ENCODE results near the gene GYS1. TPM values are rescaled to one million over a fixed set of nuclear protein-coding genes. Genes with fewer than 3 reads are reported as not detected.

Gene GYS1
- total RNA-seq, 1 experiment from 2014 or later = 62.7 TPM

- peak within 1 kb of the TSS; percentile 91 for H3K27ac Mint-ChIP-seq (ENCODE audit: unreplicated experiment)
- POLR2A ChIA-PET = interaction anchor here (0.6 to 1.3 kb wide), 9 partner anchors 9 to 173 kb away, joined by 3 to 12 read pairs (median 4); partner anchors contain the start of genes NUCB1 and PPP1R15A
- H3K9me3 Mint-ChIP-seq (ENCODE audit: unreplicated experiment) = no peaks in the 10 kb centered on the region
- peaks cover 8% of the 10 kb centered on the region for H3K4me1 ChIP-seq
- intact Hi-C loops (cut with micrococcal nuclease; ENCODE audit: unreplicated experiment) = loop anchor here (1.0 to 2.0 kb wide), 2 partner anchors 21 to 54 kb away; partner anchors contain the start of genes DHDH and NUCB1
- CTCF ChIA-PET = interaction anchor here (0.7 to 1.5 kb wide), 6 partner anchors 16 to 622 kb away, joined by 3 to 10 read pairs (median 4); partner anchors contain the start of genes GYS1, LIN7B and RUVBL2
- H3K36me3 Mint-ChIP-seq (ENCODE audit: insufficient read depth, unreplicated experiment) = peaks cover 44% of the 10 kb centered on the region
- no peaks in the 10 kb centered on the region for H3K27me3 Mint-ChIP-seq (ENCODE audit: insufficient read depth, unreplicated experiment)
- peak; percentile 99 for DNase-seq
- TF ChIP-seq, protein P1, sequence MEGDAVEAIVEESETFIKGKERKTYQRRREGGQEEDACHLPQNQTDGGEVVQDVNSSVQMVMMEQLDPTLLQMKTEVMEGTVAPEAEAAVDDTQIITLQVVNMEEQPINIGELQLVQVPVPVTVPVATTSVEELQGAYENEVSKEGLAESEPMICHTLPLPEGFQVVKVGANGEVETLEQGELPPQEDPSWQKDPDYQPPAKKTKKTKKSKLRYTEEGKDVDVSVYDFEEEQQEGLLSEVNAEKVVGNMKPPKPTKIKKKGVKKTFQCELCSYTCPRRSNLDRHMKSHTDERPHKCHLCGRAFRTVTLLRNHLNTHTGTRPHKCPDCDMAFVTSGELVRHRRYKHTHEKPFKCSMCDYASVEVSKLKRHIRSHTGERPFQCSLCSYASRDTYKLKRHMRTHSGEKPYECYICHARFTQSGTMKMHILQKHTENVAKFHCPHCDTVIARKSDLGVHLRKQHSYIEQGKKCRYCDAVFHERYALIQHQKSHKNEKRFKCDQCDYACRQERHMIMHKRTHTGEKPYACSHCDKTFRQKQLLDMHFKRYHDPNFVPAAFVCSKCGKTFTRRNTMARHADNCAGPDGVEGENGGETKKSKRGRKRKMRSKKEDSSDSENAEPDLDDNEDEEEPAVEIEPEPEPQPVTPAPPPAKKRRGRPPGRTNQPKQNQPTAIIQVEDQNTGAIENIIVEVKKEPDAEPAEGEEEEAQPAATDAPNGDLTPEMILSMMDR (IDR thresholded peaks at IDR 0.05; ENCODE audit: insufficient read depth in 1 of 2, low read depth in 1 of 2, low read length in 1 of 2, severe bottlenecking in 1 of 2, unreplicated experiment in 1 of 2) = peak in 1 of 2 experiments; percentile 14
- peak within 1 kb of the TSS; percentile 70 for H3K4me3 ChIP-seq (ENCODE audit: low read depth, low read length)
- no peaks in the 10 kb centered on the region for H3K9me3 ChIP-seq
- H3K4me1 Mint-ChIP-seq (ENCODE audit: low read depth, unreplicated experiment) = peaks cover 6% of the 10 kb centered on the region
- no TSS peak for BruUV-seq (replicated peaks)
- H3K36me3 ChIP-seq (ENCODE audit: control insufficient read depth, insufficient read depth, low read length) = peaks cover 2% of the 10 kb centered on the region; the same call in 1 of the 2 replicates
- H3K27me3 ChIP-seq (replicated peaks; ENCODE audit: control insufficient read depth, insufficient read depth, low read length) = no peaks in the 10 kb centered on the region
- H3K4me3 Mint-ChIP-seq (ENCODE audit: unreplicated experiment) = peak within 1 kb of the TSS; percentile 85
These were observed 38.4 kb downstream of the GYS1 start, which contains the start of gene BAX for GRCh38 chr19:48954595-48955307. Gene BAX, plus strand, starts transcription at chr19:48954875. Its CDS starts 54 bp downstream, at chr19:48954929.

GRCh38 chr19:48953990-48954594, 39.0 kb downstream of the GYS1 start:
- BruUV-seq (replicated peaks) = TSS peak; percentile 82
- ChIA-PET CTCF (interaction anchor here (0.7 to 1.5 kb wide), 6 partner anchors 17 to 621 kb away, joined by 3 to 10 read pairs (median 4); partner anchors contain the start of genes GYS1, LIN7B and RUVBL2), POLR2A (interaction anchor here (0.6 to 1.3 kb wide), 9 partner anchors 10 to 174 kb away, joined by 3 to 12 read pairs (median 4); partner anchors contain the start of genes NUCB1 and PPP1R15A)
- H3K4me1 Mint-ChIP-seq (ENCODE audit: low read depth, unreplicated experiment) = peaks cover 6% of the 10 kb centered on the region
- Histone ChIP-seq H3K4me3 (ENCODE audit: low read depth, low read length) (peak overlapping the region; percentile 70), H3K4me1 (peaks cover 8% of the 10 kb centered on the region), H3K9me3 (no peaks in the 10 kb centered on the region), H3K27me3 (replicated peaks; ENCODE audit: control insufficient read depth, insufficient read depth, low read length) (no peaks in the 10 kb centered on the region), H3K36me3 (ENCODE audit: control insufficient read depth, insufficient read depth, low read length) (peaks cover 2% of the 10 kb centered on the region; the same call in 1 of the 2 replicates)
- TF ChIP-seq, protein P1 (IDR thresholded peaks at IDR 0.05; ENCODE audit: insufficient read depth in 1 of 2, low read depth in 1 of 2, low read length in 1 of 2, severe bottlenecking in 1 of 2, unreplicated experiment in 1 of 2) = no peak
- H3K4me3 Mint-ChIP-seq (ENCODE audit: unreplicated experiment) = peak overlapping the region; percentile 85
- intact Hi-C loops (cut with micrococcal nuclease; ENCODE audit: unreplicated experiment) = loop anchor here (1.0 to 2.0 kb wide), 2 partner anchors 21 to 53 kb away; partner anchors contain the start of genes DHDH and NUCB1
- H3K9me3 Mint-ChIP-seq (ENCODE audit: unreplicated experiment) = peaks cover under 1% of the 10 kb centered on the region
- H3K36me3 Mint-ChIP-seq (ENCODE audit: insufficient read depth, unreplicated experiment) = peaks cover 42% of the 10 kb centered on the region
- peak overlapping the region; percentile 91 for H3K27ac Mint-ChIP-seq (ENCODE audit: unreplicated experiment)
- no peaks in the 10 kb centered on the region for H3K27me3 Mint-ChIP-seq (ENCODE audit: insufficient read depth, unreplicated experiment)
- no peak for DNase-seq

GRCh38 chr19:48953141-48953540, 40.0 kb downstream of the GYS1 start:
- intact Hi-C loops (cut with micrococcal nuclease; ENCODE audit: unreplicated experiment) = no loop called here
- BruUV-seq (replicated peaks) = no TSS peak
- Mint-ChIP-seq H3K4me3 (ENCODE audit: unreplicated experiment) (no peak overlapping the region), H3K27ac (ENCODE audit: unreplicated experiment) (no peak overlapping the region), H3K36me3 (ENCODE audit: insufficient read depth, unreplicated experiment) (peaks cover 39% of the 10 kb centered on the region), H3K4me1 (ENCODE audit: low read depth, unreplicated experiment) (peaks cover 6% of the 10 kb centered on the region), H3K9me3 (ENCODE audit: unreplicated experiment) (peaks cover 10% of the 10 kb centered on the region), H3K27me3 (ENCODE audit: insufficient read depth, unreplicated experiment) (no peaks in the 10 kb centered on the region)
- H3K27me3 ChIP-seq (replicated peaks; ENCODE audit: control insufficient read depth, insufficient read depth, low read length) = no peaks in the 10 kb centered on the region
- peaks cover 2% of the 10 kb centered on the region; the same call in 1 of the 2 replicates for H3K9me3 ChIP-seq
- DNase-seq = no peak
- CTCF ChIA-PET = interaction anchor here (0.7 kb wide), 1 partner anchor 20 kb away, joined by 3 read pairs; the partner anchor contains the start of gene DHDH
- peaks cover 8% of the 10 kb centered on the region for H3K4me1 ChIP-seq
- POLR2A ChIA-PET = interaction anchor here (1.0 to 1.1 kb wide), 2 partner anchors 10 to 20 kb away, joined by 3 to 5 read pairs; partner anchors contain the start of gene DHDH
- H3K4me3 ChIP-seq (ENCODE audit: low read depth, low read length) = no peak overlapping the region
- peaks cover 2% of the 10 kb centered on the region; the same call in 1 of the 2 replicates for H3K36me3 ChIP-seq (ENCODE audit: control insufficient read depth, insufficient read depth, low read length)
- TF ChIP-seq, protein P1 (IDR thresholded peaks at IDR 0.05; ENCODE audit: insufficient read depth in 1 of 2, low read depth in 1 of 2, low read length in 1 of 2, severe bottlenecking in 1 of 2, unreplicated experiment in 1 of 2) = no peak
